GM21360 (cell line): Measurements from ENCODE around the gene SRCIN1.
"Not testable (repeated sequence)": the region's sequence is repeated elsewhere in the genome, so short reads cannot be mapped to it uniquely, and the experiment has no call there.

Source experiments
- ATAC-seq: cut with Tn5 transposase; IDR thresholded peaks from one replicate; pipeline ENCODE4 v1.9.1; 2021; ENCODE audit warnings: mild to moderate bottlenecking, moderate library complexity; ENCODE audit not compliant: unreplicated experiment

Gene SRCIN1

GRCh38 chr17:38546396-38546795 is 59.4 kb downstream of the SRCIN1 start:
- ATAC-seq, result no peak

GRCh38 chr17:38545531-38546225 is 60.1 kb downstream of the SRCIN1 start:
- ATAC-seq, result no peak

- no peak for ATAC-seq
These were observed 60.9 kb downstream of the SRCIN1 start for GRCh38 chr17:38544839-38545209.

- ATAC-seq, result no peak
These were observed 61.4 kb downstream of the SRCIN1 start for GRCh38 chr17:38544175-38544838.

- no peak for ATAC-seq
These were observed 62.2 kb downstream of the SRCIN1 start for GRCh38 chr17:38543403-38544174.

- ATAC-seq, result no peak
These were observed 63.5 kb downstream of the SRCIN1 start for GRCh38 chr17:38542286-38542685.

- no peak for ATAC-seq
These were observed 64.5 kb downstream of the SRCIN1 start for GRCh38 chr17:38541281-38541680.

- no peak for ATAC-seq
These were observed 65.2 kb downstream of the SRCIN1 start for GRCh38 chr17:38540514-38541045.

GRCh38 chr17:38539386-38539785 is 66.4 kb downstream of the SRCIN1 start:
- no peak for ATAC-seq

GRCh38 chr17:38538906-38539305 is 66.8 kb downstream of the SRCIN1 start:
- ATAC-seq, result no peak

- ATAC-seq, result no peak
These were observed 69.1 kb downstream of the SRCIN1 start for GRCh38 chr17:38536661-38537060.

- no peak for ATAC-seq
These were observed 69.9 kb downstream of the SRCIN1 start for GRCh38 chr17:38535886-38536285.

GRCh38 chr17:38534498-38534885 is 71.3 kb downstream of the SRCIN1 start:
- ATAC-seq, result no peak

- no peak for ATAC-seq
These were observed 71.8 kb downstream of the SRCIN1 start for GRCh38 chr17:38533866-38534497.

- ATAC-seq, result no peak
These were observed 72.5 kb downstream of the SRCIN1 start for GRCh38 chr17:38533241-38533640.

- no peak for ATAC-seq
These were observed 73.3 kb downstream of the SRCIN1 start for GRCh38 chr17:38532451-38532850.

- not testable (repeated sequence) for ATAC-seq
These were observed 74.0 kb downstream of the SRCIN1 start for GRCh38 chr17:38531761-38532160.

GRCh38 chr17:38530856-38531255 is 74.9 kb downstream of the SRCIN1 start:
- ATAC-seq, result not testable (repeated sequence)

- ATAC-seq, result not testable (repeated sequence)
These were observed 77.6 kb downstream of the SRCIN1 start for GRCh38 chr17:38528141-38528540.

GRCh38 chr17:38526526-38526925 is 79.2 kb downstream of the SRCIN1 start:
- not testable (repeated sequence) for ATAC-seq

GRCh38 chr17:38512473-38513058 is 93.2 kb downstream of the SRCIN1 start:
- no peak for ATAC-seq
